Upper lobe of left lung (tissue), 4 donors: Measurements from ENCODE around the gene MLXIPL.

Experiments
- EP300 ChIP-seq, 4 donors: sonication (generic); formaldehyde crosslinking; IDR thresholded peaks; one replicate each; pipeline ENCODE4 v1.5.1; 2017; ENCODE audit warnings: antibody characterized with exemption in 4 of 4, control low read depth in 2 of 4
- POLR2AphosphoS5 ChIP-seq, 2 donors: sonication (generic); formaldehyde crosslinking; IDR thresholded peaks; one replicate each; pipeline ENCODE4 v1.5.1; 2017; ENCODE audit warnings: antibody characterized with exemption in 2 of 2
- TF ChIP-seq, protein P1 (sequence below), 6 experiments: fragments of 450-650 bp in 4 of 6; fragments of 200-600 bp in 2 of 6; sonication (generic) in 2 of 6; IDR thresholded peaks; one replicate each; pipeline ENCODE4 v1.5.1; 2016 to 2019; ENCODE audit warnings: antibody characterized with exemption in 6 of 6

DNA sequence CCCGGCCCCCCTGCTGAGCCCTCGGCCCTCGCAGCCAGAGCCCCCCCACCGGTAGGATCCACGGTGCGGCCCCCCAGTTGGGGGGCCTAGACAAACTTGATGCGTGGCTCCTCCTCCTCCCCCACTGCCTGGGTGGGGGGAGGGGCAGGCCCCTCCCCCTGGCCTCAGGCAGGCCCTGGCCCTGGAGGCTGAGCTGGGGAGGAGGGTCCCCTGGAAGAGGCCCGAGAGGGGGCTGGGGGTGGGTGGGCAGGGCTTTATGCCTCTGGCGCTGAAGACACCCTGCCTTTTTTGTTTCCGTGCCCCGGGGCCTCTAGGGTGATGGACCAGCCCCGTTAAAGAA, 47.0 kb upstream of the MLXIPL start:
- TF ChIP-seq, protein P1, sequence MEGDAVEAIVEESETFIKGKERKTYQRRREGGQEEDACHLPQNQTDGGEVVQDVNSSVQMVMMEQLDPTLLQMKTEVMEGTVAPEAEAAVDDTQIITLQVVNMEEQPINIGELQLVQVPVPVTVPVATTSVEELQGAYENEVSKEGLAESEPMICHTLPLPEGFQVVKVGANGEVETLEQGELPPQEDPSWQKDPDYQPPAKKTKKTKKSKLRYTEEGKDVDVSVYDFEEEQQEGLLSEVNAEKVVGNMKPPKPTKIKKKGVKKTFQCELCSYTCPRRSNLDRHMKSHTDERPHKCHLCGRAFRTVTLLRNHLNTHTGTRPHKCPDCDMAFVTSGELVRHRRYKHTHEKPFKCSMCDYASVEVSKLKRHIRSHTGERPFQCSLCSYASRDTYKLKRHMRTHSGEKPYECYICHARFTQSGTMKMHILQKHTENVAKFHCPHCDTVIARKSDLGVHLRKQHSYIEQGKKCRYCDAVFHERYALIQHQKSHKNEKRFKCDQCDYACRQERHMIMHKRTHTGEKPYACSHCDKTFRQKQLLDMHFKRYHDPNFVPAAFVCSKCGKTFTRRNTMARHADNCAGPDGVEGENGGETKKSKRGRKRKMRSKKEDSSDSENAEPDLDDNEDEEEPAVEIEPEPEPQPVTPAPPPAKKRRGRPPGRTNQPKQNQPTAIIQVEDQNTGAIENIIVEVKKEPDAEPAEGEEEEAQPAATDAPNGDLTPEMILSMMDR (IDR thresholded peaks at IDR 0.05), result no peak
- no peak for TF ChIP-seq POLR2AphosphoS5 (IDR thresholded peaks at IDR 0.05)
- no peak for TF ChIP-seq EP300 (IDR thresholded peaks at IDR 0.05)
